Measurements from ENCODE around the gene AGAP1. TPM values are rescaled to one million over a fixed set of nuclear protein-coding genes. Genes with fewer than 3 reads are reported as not detected.
"Not testable (repeated sequence)": the region's sequence is repeated elsewhere in the genome, so short reads cannot be mapped to it uniquely, and the experiment has no call there.

Gene AGAP1
- total RNA-seq, 1 donor from 2014 or later, result 39.0 TPM

DNA sequence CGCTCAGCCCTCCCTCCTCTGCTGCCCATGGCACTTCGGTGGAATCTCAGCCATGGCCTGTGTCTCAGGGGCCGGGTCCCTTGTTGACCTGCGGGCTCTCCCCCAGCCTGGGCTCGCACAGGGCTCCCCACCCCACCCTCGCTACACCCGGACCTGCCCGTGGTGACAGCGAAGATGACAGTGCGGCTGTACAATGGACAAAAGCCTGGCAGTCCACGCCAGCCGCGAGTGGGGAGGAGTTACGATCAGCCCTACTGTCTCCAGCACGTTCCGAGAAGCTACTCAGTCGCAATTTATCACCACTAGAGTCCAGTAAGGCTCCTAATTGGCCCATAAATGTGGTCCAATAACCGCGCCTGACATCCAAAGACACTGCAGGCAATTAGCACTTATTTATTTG is 642.7 kb downstream of the AGAP1 start:
- Mint-ChIP-seq H3K27ac (ENCODE audit: unreplicated experiment) (no peak overlapping the region), H3K9me3 (ENCODE audit: low read depth) (no peaks in the 10 kb centered on the region), H3K27me3 (ENCODE audit: low read depth) (no peaks in the 10 kb centered on the region), H3K4me1 (ENCODE audit: low read depth) (no peaks in the 10 kb centered on the region), H3K4me3 (ENCODE audit: unreplicated experiment) (no peak overlapping the region), H3K36me3 (ENCODE audit: low read depth) (peaks cover 1% of the 10 kb centered on the region)
- no peak for DNase-seq (ENCODE audit: low spot score)
- TF ChIP-seq, protein P1, sequence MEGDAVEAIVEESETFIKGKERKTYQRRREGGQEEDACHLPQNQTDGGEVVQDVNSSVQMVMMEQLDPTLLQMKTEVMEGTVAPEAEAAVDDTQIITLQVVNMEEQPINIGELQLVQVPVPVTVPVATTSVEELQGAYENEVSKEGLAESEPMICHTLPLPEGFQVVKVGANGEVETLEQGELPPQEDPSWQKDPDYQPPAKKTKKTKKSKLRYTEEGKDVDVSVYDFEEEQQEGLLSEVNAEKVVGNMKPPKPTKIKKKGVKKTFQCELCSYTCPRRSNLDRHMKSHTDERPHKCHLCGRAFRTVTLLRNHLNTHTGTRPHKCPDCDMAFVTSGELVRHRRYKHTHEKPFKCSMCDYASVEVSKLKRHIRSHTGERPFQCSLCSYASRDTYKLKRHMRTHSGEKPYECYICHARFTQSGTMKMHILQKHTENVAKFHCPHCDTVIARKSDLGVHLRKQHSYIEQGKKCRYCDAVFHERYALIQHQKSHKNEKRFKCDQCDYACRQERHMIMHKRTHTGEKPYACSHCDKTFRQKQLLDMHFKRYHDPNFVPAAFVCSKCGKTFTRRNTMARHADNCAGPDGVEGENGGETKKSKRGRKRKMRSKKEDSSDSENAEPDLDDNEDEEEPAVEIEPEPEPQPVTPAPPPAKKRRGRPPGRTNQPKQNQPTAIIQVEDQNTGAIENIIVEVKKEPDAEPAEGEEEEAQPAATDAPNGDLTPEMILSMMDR (IDR thresholded peaks at IDR 0.05), result no peak

DNA sequence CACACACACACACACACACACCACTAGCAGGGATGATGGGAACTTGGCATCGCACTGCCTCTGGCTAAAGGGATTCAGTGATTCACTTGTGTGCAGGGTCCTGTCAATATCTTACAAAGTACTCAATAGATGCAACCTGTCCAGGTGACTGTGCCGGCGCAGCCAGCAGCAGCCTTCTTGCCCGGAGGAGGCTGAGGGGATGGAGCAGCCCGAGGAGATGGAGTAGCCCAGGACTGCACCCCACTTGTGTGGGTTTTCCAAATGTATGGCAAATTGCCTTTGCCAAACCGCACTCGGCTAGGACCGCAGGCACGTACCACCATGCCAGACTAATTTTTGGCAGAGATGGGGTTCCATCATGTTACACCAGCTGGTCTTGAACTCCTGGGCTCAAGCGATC is 643.2 kb downstream of the AGAP1 start:
- H3K36me3 Mint-ChIP-seq (ENCODE audit: low read depth), result peaks cover 1% of the 10 kb centered on the region
- no peaks in the 10 kb centered on the region for H3K9me3 Mint-ChIP-seq (ENCODE audit: low read depth)
- H3K27me3 Mint-ChIP-seq (ENCODE audit: low read depth), result no peaks in the 10 kb centered on the region
- no peaks in the 10 kb centered on the region for H3K4me1 Mint-ChIP-seq (ENCODE audit: low read depth)
- H3K27ac Mint-ChIP-seq (ENCODE audit: unreplicated experiment), result no peak overlapping the region
- no peak for DNase-seq (ENCODE audit: low spot score)
- no peak overlapping the region for H3K4me3 Mint-ChIP-seq (ENCODE audit: unreplicated experiment)
- TF ChIP-seq, protein P1 (IDR thresholded peaks at IDR 0.05), result no peak

- H3K4me3 Mint-ChIP-seq (ENCODE audit: unreplicated experiment); H3K4me1 Mint-ChIP-seq (ENCODE audit: low read depth); H3K27ac Mint-ChIP-seq (ENCODE audit: unreplicated experiment): not testable (repeated sequence)
These were observed 647.8 kb downstream of the AGAP1 start for GRCh38 chr2:236141616-236142015.

GRCh38 chr2:236143811-236144210 is 650.0 kb downstream of the AGAP1 start:
- no peak overlapping the region for H3K27ac Mint-ChIP-seq (ENCODE audit: unreplicated experiment)
- peaks cover 1% of the 10 kb centered on the region for H3K27me3 Mint-ChIP-seq (ENCODE audit: low read depth)
- H3K9me3 Mint-ChIP-seq (ENCODE audit: low read depth), result no peaks in the 10 kb centered on the region
- peaks cover 1% of the 10 kb centered on the region for H3K36me3 Mint-ChIP-seq (ENCODE audit: low read depth)
- H3K4me1 Mint-ChIP-seq (ENCODE audit: low read depth), result peaks cover 4% of the 10 kb centered on the region
- no peak overlapping the region for H3K4me3 Mint-ChIP-seq (ENCODE audit: unreplicated experiment)
- DNase-seq (ENCODE audit: low spot score), result no peak
- TF ChIP-seq, protein P1 (IDR thresholded peaks at IDR 0.05), result no peak

More at GRCh38 chr2:236141616-236142015, 647.8 kb downstream of the AGAP1 start:
- H3K9me3 Mint-ChIP-seq (ENCODE audit: low read depth); H3K36me3 Mint-ChIP-seq (ENCODE audit: low read depth); DNase-seq (ENCODE audit: low spot score); H3K27me3 Mint-ChIP-seq (ENCODE audit: low read depth): not testable (repeated sequence)

- H3K36me3 Mint-ChIP-seq (ENCODE audit: low read depth), result peaks cover 6% of the 10 kb centered on the region
- no peak for DNase-seq (ENCODE audit: low spot score)
- H3K27me3 Mint-ChIP-seq (ENCODE audit: low read depth), result peaks cover 1% of the 10 kb centered on the region
- no peak overlapping the region for H3K27ac Mint-ChIP-seq (ENCODE audit: unreplicated experiment)
- peaks cover 11% of the 10 kb centered on the region for H3K9me3 Mint-ChIP-seq (ENCODE audit: low read depth)
- TF ChIP-seq, protein P1 (IDR thresholded peaks at IDR 0.05), result no peak
- H3K4me1 Mint-ChIP-seq (ENCODE audit: low read depth), result peaks cover 4% of the 10 kb centered on the region
- H3K4me3 Mint-ChIP-seq (ENCODE audit: unreplicated experiment), result no peak overlapping the region
These were observed 652.6 kb downstream of the AGAP1 start for GRCh38 chr2:236146436-236146835.

DNA sequence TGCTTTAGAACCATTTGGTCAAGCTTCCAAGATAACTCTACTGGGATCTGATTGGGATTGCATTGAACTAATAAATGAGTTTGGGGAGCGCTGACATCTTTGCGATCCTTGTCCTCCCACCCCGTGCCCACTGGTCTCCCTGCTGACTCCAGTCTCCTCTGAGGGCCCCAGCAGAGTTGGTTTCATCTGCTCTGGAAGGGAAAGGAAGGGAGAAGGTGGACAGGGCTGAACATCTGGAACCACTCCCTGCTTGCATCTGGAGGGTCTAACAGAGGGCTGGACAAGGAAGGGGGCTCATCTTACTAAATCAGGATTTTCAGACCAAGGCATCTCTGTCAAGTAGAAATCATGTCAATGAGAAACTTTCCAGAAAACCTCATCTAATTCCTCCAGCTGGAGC is 661.6 kb downstream of the AGAP1 start:
- H3K27me3 Mint-ChIP-seq (ENCODE audit: low read depth), result no peaks in the 10 kb centered on the region

More for the DNA sequence above, 661.6 kb downstream of the AGAP1 start:
- DNase-seq (ENCODE audit: low spot score), result no peak
- TF ChIP-seq, protein P1 (IDR thresholded peaks at IDR 0.05), result no peak
- Mint-ChIP-seq H3K36me3 (ENCODE audit: low read depth) (peaks cover 8% of the 10 kb centered on the region), H3K27ac (ENCODE audit: unreplicated experiment) (no peak overlapping the region), H3K9me3 (ENCODE audit: low read depth) (peaks cover 18% of the 10 kb centered on the region), H3K4me3 (ENCODE audit: unreplicated experiment) (no peak overlapping the region), H3K4me1 (ENCODE audit: low read depth) (no peaks in the 10 kb centered on the region)
